Activated B cell treated with CpG ODN at 0.5 μM for 24 hours (primary cell): Measurements from ENCODE around the gene UBE2R2. TPM values are rescaled to one million over a fixed set of nuclear protein-coding genes. Genes with fewer than 3 reads are reported as not detected.

ENCODE experiments used
- ATAC-seq: fragments of 200-7000 bp; cut with Tn5 transposase; one replicate; pipeline ENCODE4 v1.10.0; 2021; ENCODE audit warnings: low read depth, mild to moderate bottlenecking, moderate library complexity
- CTCF ChIA-PET: fragments of 350-600 bp; sonication (Branson Sonifier 250); formaldehyde crosslinking; loops from one replicate; lab custom pipeline; 2021; ENCODE audit warnings: antibody characterized with exemption; lab: Charles Lee
- POLR2A ChIA-PET: fragments of 350-600 bp; sonication (Branson Sonifier 250); formaldehyde crosslinking; loops from one replicate; lab custom pipeline; 2021; ENCODE audit warnings: antibody characterized with exemption; lab: Charles Lee
- DNase-seq: peaks from one replicate; pipeline ENCODE4 v3.0.0; 2022
- H3K27ac Mint-ChIP-seq: one replicate; pipeline ENCODE4 v1.8.0; 2020; ENCODE audit warnings: mixed read lengths
- H3K27me3 Mint-ChIP-seq: one replicate; pipeline ENCODE4 v1.8.0; 2021; ENCODE audit warnings: mixed read lengths
- H3K36me3 Mint-ChIP-seq: one replicate; pipeline ENCODE4 v1.8.0; 2021; ENCODE audit warnings: low read depth, mixed read lengths
- H3K4me1 Mint-ChIP-seq: one replicate; pipeline ENCODE4 v1.8.0; 2021; ENCODE audit warnings: mixed read lengths
- H3K4me3 Mint-ChIP-seq: one replicate; pipeline ENCODE4 v1.8.0; 2020; ENCODE audit warnings: mild to moderate bottlenecking, mixed read lengths
- H3K9me3 Mint-ChIP-seq: one replicate; pipeline ENCODE4 v1.8.0; 2020; ENCODE audit warnings: mixed read lengths
- CTCF ChIP-seq: fragments of 200-600 bp; IDR thresholded peaks from one replicate; pipeline ENCODE4 v1.8.0; 2022; ENCODE audit warnings: antibody characterized with exemption, mild to moderate bottlenecking
- intact Hi-C: fragments of 100-400 bp; cut with micrococcal nuclease; formaldehyde crosslinking; loops from one replicate; pipeline ENCODE4 v1.15.1; 2024
- total RNA-seq: library from RNA; stranded (reverse); gene quantifications from 2 replicates; pipeline ENCODE4 v1.2.3, GENCODE V29; 2022

Gene UBE2R2
- total RNA-seq, 1 donor from 2014 or later, result 28.9 TPM

- peaks cover 38% of the 10 kb centered on the region for H3K4me1 Mint-ChIP-seq
- intact Hi-C loops, result loop anchor here (1.0 to 10.0 kb wide), 4 partner anchors 38 to 2001 kb away; partner anchors contain the start of genes HINT2 and SPAG8
- H3K27me3 Mint-ChIP-seq, result no peaks in the 10 kb centered on the region
- H3K36me3 Mint-ChIP-seq, result peaks cover 4% of the 10 kb centered on the region
- peak overlapping the region; percentile 24 for H3K4me3 Mint-ChIP-seq
- TF ChIP-seq CTCF, result no peak
- ATAC-seq (peak; percentile 6), DNase-seq (no peak)
- ChIA-PET POLR2A (interaction anchor here (0.7 to 1.3 kb wide), 12 partner anchors 23 to 678 kb away, joined by 3 to 11 read pairs (median 4); partner anchors contain the start of gene UBAP2), CTCF (interaction anchor here (0.8 to 4.3 kb wide), 14 partner anchors 11 to 527 kb away, joined by 3 to 77 read pairs (median 5); no protein-coding TSS in a partner anchor)
- no peaks in the 10 kb centered on the region for H3K9me3 Mint-ChIP-seq
- peak overlapping the region; percentile 98 for H3K27ac Mint-ChIP-seq
Measured at GRCh38 chr9:33813712-33814641, 3.0 kb upstream of the UBE2R2 start.

- H3K27ac Mint-ChIP-seq, result peak overlapping the region; percentile 98
- H3K27me3 Mint-ChIP-seq, result no peaks in the 10 kb centered on the region
- peaks cover 56% of the 10 kb centered on the region for H3K4me1 Mint-ChIP-seq
- no peak for ATAC-seq
- no peak for TF ChIP-seq CTCF
- DNase-seq, result no peak
- intact Hi-C loops, result loop anchor here (1.0 to 10.0 kb wide), 6 partner anchors 234 to 1999 kb away; partner anchors contain the start of genes DCAF12, HINT2, RPP25L and SPAG8
- POLR2A ChIA-PET, result interaction anchor here (0.7 to 1.9 kb wide), 8 partner anchors 18 to 791 kb away, joined by 3 to 10 read pairs (median 3); partner anchors contain the start of gene DNAJA1
- H3K36me3 Mint-ChIP-seq, result peaks cover 9% of the 10 kb centered on the region
- CTCF ChIA-PET, result interaction anchor here (1.0 to 4.3 kb wide), 4 partner anchors 10 to 109 kb away, joined by 3 to 77 read pairs (median 14); no protein-coding TSS in a partner anchor
- H3K4me3 Mint-ChIP-seq, result peak overlapping the region; percentile 90
- no peaks in the 10 kb centered on the region for H3K9me3 Mint-ChIP-seq
Measured at GRCh38 chr9:33815781-33816180, 1.2 kb upstream of the UBE2R2 start.

GRCh38 chr9:33817327-33818166, 587 bp downstream of the UBE2R2 start:
- peak overlapping the region; percentile 90 for H3K4me3 Mint-ChIP-seq
- intact Hi-C loops, result loop anchor here (1.0 to 10.0 kb wide), 10 partner anchors 19 to 1997 kb away; partner anchors contain the start of genes DCAF12, DNAI1, FAM219A and HINT2
- no peaks in the 10 kb centered on the region for H3K9me3 Mint-ChIP-seq
- peak overlapping the region; percentile 98 for H3K27ac Mint-ChIP-seq
- peaks cover 64% of the 10 kb centered on the region for H3K4me1 Mint-ChIP-seq
- TF ChIP-seq CTCF, result no peak
- no peaks in the 10 kb centered on the region for H3K27me3 Mint-ChIP-seq
- POLR2A ChIA-PET, result interaction anchor here (0.6 to 1.2 kb wide), 5 partner anchors 30 to 848 kb away, joined by 3 to 17 read pairs (median 4); partner anchors contain the start of gene UBAP2
- H3K36me3 Mint-ChIP-seq, result peaks cover 11% of the 10 kb centered on the region
- DNase-seq (peak; percentile 68), ATAC-seq (peak; percentile 9)
- CTCF ChIA-PET, result interaction anchor here (1.6 kb wide), 1 partner anchor 35 kb away, joined by 7 read pairs; no protein-coding TSS in a partner anchor

GRCh38 chr9:33818167-33818846, 1.3 kb downstream of the UBE2R2 start:
- H3K27me3 Mint-ChIP-seq, result no peaks in the 10 kb centered on the region
- ChIA-PET CTCF (interaction anchor here (1.6 kb wide), 1 partner anchor 34 kb away, joined by 7 read pairs; no protein-coding TSS in a partner anchor), POLR2A (interaction anchor here (0.6 to 1.2 kb wide), 5 partner anchors 29 to 847 kb away, joined by 3 to 17 read pairs (median 4); partner anchors contain the start of gene UBAP2)
- H3K9me3 Mint-ChIP-seq, result no peaks in the 10 kb centered on the region
- no peak for TF ChIP-seq CTCF
- ATAC-seq (peak; percentile 4), DNase-seq (no peak)
- intact Hi-C loops, result loop anchor here (2.0 to 10.0 kb wide), 5 partner anchors 18 to 1996 kb away; partner anchors contain the start of genes DCAF12, HINT2, RPP25L and SPAG8
- H3K27ac Mint-ChIP-seq, result peak overlapping the region; percentile 85
- peaks cover 11% of the 10 kb centered on the region for H3K36me3 Mint-ChIP-seq
- peak overlapping the region; percentile 87 for H3K4me3 Mint-ChIP-seq
- peaks cover 67% of the 10 kb centered on the region for H3K4me1 Mint-ChIP-seq
